ENCODE measurements around the gene DTYMK. TPM values are rescaled to one million over a fixed set of nuclear protein-coding genes. Genes with fewer than 3 reads are reported as not detected.

Gene DTYMK
- total and polyA plus RNA-seq, 10 of the 15 experiments (the other 5 are each of a cell fraction or from before 2014, with no cell fraction given): 7.0 to 220 (median 59.3) TPM

DNA sequence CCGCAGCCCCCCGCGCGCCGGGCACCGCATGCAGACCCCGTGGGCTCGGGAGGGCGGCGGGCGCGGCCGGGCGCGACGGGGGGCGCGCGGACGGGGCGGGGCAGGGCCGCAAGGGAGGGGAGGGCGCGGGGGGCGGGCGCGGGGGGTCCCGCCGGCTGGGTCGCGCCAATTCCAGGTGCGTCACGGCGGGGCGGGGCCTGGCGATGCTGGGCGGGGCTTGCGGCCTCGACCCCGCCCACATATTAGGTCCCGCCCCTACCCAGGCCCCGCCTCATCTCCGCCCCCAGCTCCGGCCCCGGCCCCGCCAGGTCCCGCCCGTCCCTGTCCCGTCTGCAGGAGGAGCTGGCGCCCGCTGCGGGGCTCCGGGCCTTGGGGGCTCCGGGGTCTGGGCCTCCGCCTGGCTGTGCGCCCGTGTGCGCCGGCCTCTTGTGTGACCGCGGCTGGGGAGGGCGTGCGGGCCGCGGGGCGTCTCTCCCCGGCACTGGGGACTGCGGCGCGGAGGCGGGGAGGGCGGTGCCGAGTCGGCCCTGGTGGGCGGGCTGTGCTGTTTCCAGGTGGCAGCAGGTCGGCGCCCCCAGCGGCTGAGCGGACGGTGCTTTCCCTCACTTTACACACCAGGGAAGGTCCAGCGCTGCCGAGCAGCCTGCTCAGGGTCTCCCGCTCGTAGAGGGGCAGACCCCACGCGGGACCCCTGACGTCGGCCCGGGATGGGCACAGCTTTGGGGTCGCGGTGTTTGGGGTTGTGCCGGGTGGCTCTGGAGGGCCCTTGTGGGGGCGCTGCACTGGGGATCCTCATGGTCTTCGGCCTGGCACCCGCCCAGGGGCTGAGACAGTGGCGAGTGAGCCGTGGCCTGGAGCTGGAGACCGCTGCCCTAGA is 15.8 kb upstream of the DTYMK start (continued):
- TF ChIP-seq, protein P1, sequence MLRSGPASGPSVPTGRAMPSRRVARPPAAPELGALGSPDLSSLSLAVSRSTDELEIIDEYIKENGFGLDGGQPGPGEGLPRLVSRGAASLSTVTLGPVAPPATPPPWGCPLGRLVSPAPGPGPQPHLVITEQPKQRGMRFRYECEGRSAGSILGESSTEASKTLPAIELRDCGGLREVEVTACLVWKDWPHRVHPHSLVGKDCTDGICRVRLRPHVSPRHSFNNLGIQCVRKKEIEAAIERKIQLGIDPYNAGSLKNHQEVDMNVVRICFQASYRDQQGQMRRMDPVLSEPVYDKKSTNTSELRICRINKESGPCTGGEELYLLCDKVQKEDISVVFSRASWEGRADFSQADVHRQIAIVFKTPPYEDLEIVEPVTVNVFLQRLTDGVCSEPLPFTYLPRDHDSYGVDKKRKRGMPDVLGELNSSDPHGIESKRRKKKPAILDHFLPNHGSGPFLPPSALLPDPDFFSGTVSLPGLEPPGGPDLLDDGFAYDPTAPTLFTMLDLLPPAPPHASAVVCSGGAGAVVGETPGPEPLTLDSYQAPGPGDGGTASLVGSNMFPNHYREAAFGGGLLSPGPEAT (IDR thresholded peaks at IDR 0.05; ENCODE audit: low read depth): peak; percentile 53; the same call in 1 of the 2 replicates
- TF ChIP-seq EGR1 (IDR thresholded peaks at IDR 0.05; ENCODE audit: borderline replicate concordance in 1 of 2, low read depth in 2 of 2, low read length in 2 of 2) (peak in 1 of 2 experiments; percentile 91; a peak in 2 of 3 replicates), BCLAF1 (IDR thresholded peaks at IDR 0.05) (no peak), ZBTB40 (IDR thresholded peaks at IDR 0.05; ENCODE audit: borderline replicate concordance) (no peak), ETV6 (conservative IDR thresholded peaks at IDR 0.05 in 1 of 2, IDR thresholded peaks at IDR 0.05 in 1 of 2; ENCODE audit: borderline replicate concordance in 1 of 2, low read depth in 1 of 2) (no peak), TBL1XR1 (IDR thresholded peaks at IDR 0.05; ENCODE audit: low read depth, low read length) (no peak), SMAD1 (IDR thresholded peaks at IDR 0.05; ENCODE audit: low read depth, partially characterized antibody) (no peak), CTCF (IDR thresholded peaks at IDR 0.05 in 2 of 3, conservative IDR thresholded peaks at IDR 0.05 in 1 of 3; ENCODE audit: control insufficient read depth in 2 of 3, extremely low read depth in 1 of 3, insufficient read depth in 1 of 3, low read depth in 3 of 3, low read length in 3 of 3) (peak; percentile 42 to 60 (median 49)), MTA2 (IDR thresholded peaks at IDR 0.05; ENCODE audit: low read depth) (no peak), NFXL1 (IDR thresholded peaks at IDR 0.05; ENCODE audit: borderline replicate concordance) (no peak), SREBF2 (IDR thresholded peaks at IDR 0.05; ENCODE audit: low read length) (no peak), PML (IDR thresholded peaks at IDR 0.05; ENCODE audit: low read length) (no peak), USF2 (IDR thresholded peaks at IDR 0.05; ENCODE audit: borderline replicate concordance, low read depth, low read length) (no peak), ESRRA (IDR thresholded peaks at IDR 0.05; ENCODE audit: low read length) (no peak), BMI1 (IDR thresholded peaks at IDR 0.05; ENCODE audit: borderline replicate concordance) (no peak), CBX3 (IDR thresholded peaks at IDR 0.05; ENCODE audit: borderline replicate concordance, low read depth) (no peak)

Measured in GM12878 (cell line).